Natural killer cell (primary cell): Measurements from ENCODE around the gene PARP15. TPM values are rescaled to one million over a fixed set of nuclear protein-coding genes. Genes with fewer than 3 reads are reported as not detected.

Experiments
- ATAC-seq, 3 donors: fragments of 150-1000 bp in 2 of 3; fragments of 200-7000 bp in 1 of 3; cut with Tn5 transposase; 1 replicate in 1 of 3; 2 replicates in 2 of 3; pipeline ENCODE4 v1.10.0; 2021; ENCODE audit warnings: mild to moderate bottlenecking in 2 of 3, moderate library complexity in 2 of 3
- DNase-seq, 2 donors: peaks; one replicate each; pipeline versions ENCODE4 v3.0.0 to v3.0.0-alpha.2; 2013 to 2021; ENCODE audit warnings: mixed read lengths in 1 of 2
- H3K27ac ChIP-seq: one replicate; pipeline ENCODE4 v1.5.1; 2013; ENCODE audit warnings: mild to moderate bottlenecking, low read length
- H3K27me3 ChIP-seq: one replicate; pipeline ENCODE4 v1.6.1; 2013; ENCODE audit warnings: low read length; ENCODE audit not compliant: control insufficient read depth, insufficient read depth
- H3K36me3 ChIP-seq: one replicate; pipeline ENCODE4 v1.6.1; 2013; ENCODE audit warnings: low read length; ENCODE audit not compliant: control insufficient read depth, insufficient read depth
- H3K4me1 ChIP-seq: one replicate; pipeline ENCODE4 v1.6.1; 2013; ENCODE audit warnings: low read length; ENCODE audit not compliant: control insufficient read depth, insufficient read depth
- H3K4me3 ChIP-seq: one replicate; pipeline ENCODE4 v1.5.1; 2013; ENCODE audit warnings: low read length
- H3K9me3 ChIP-seq: one replicate; pipeline ENCODE4 v1.6.1; 2013; ENCODE audit warnings: low read length; ENCODE audit not compliant: control insufficient read depth, insufficient read depth
- H3K27ac Mint-ChIP-seq, 2 donors: one replicate each; pipeline ENCODE4 v1.8.0; 2022; ENCODE audit warnings: mild to moderate bottlenecking in 2 of 2, mixed read lengths in 2 of 2, moderate library complexity in 1 of 2
- H3K27me3 Mint-ChIP-seq, 2 donors: one replicate each; pipeline ENCODE4 v1.8.0; 2022; ENCODE audit warnings: low read depth in 2 of 2, mixed read lengths in 2 of 2
- H3K36me3 Mint-ChIP-seq: one replicate; pipeline ENCODE4 v1.8.0; 2022; ENCODE audit warnings: mixed read lengths
- H3K4me1 Mint-ChIP-seq, 2 donors: one replicate each; pipeline ENCODE4 v1.8.0; 2022; ENCODE audit warnings: mixed read lengths in 2 of 2
- H3K4me3 Mint-ChIP-seq: one replicate; pipeline ENCODE4 v1.8.0; 2022; ENCODE audit warnings: mild to moderate bottlenecking, moderate library complexity, mixed read lengths
- H3K9me3 Mint-ChIP-seq, 2 donors: one replicate each; pipeline ENCODE4 v1.8.0; 2022; ENCODE audit warnings: mixed read lengths in 2 of 2
- CTCF ChIP-seq: fragments of 200-600 bp; IDR thresholded peaks from one replicate; pipeline ENCODE4 v1.8.0; 2022; ENCODE audit warnings: antibody characterized with exemption
- WGBS: methylation state at CpG from one replicate; pipeline ENCODE4 v1.1.7; 2013; ENCODE audit warnings: missing lambda C conversion rate; ENCODE audit not compliant: insufficient coverage; 5-methylcytosine and 5-hydroxymethylcytosine counted together
- intact Hi-C: fragments of 100-400 bp; cut with micrococcal nuclease; formaldehyde crosslinking; loops from one replicate; pipeline ENCODE4 v1.14.2; 2022
- total RNA-seq, 4 donors: library from RNA; stranded (reverse); fragments of 120-200 nt in 1 of 4; gene quantifications; one replicate each; pipeline versions ENCODE4 v1.2.3 to v1.2.4, GENCODE V29; 2013 to 2022

PARP15 gene
- total RNA-seq, 3 donors from 2014 or later (not counting 1 experiment from before 2014, with no cell fraction given), result 164 to 199 (median 198) TPM

- intact Hi-C loops, result no loop called here
- Histone ChIP-seq H3K9me3 (peaks cover 9% of the 10 kb centered on the region), H3K4me1 (no peaks in the 10 kb centered on the region), H3K27ac (no peak overlapping the region), H3K27me3 (no peaks in the 10 kb centered on the region), H3K36me3 (peaks cover 2% of the 10 kb centered on the region), H3K4me3 (no peak overlapping the region)
- H3K9me3 Mint-ChIP-seq, result peaks cover 2 to 11% of the 10 kb centered on the region in 2 donors
- ATAC-seq (no peak), DNase-seq (no peak)
- no peak overlapping the region for H3K4me3 Mint-ChIP-seq
- 55% methylated on average over 1 of the region's 1 CpG for WGBS
- TF ChIP-seq CTCF, result no peak
- peak overlapping the region; percentile 30 to 78 for H3K27ac Mint-ChIP-seq
- peaks cover 19% of the 10 kb centered on the region for H3K36me3 Mint-ChIP-seq
- peaks cover 41 to 54% of the 10 kb centered on the region in 2 donors for H3K4me1 Mint-ChIP-seq
- no peaks in the 10 kb centered on the region for H3K27me3 Mint-ChIP-seq
Measured at GRCh38 chr3:122586098-122586497, 8.6 kb downstream of the PARP15 start.

- Mint-ChIP-seq H3K4me1 (peaks cover 36 to 50% of the 10 kb centered on the region in 2 donors), H3K9me3 (peaks cover 0 to 6% of the 10 kb centered on the region in 2 donors), H3K36me3 (peaks cover 11% of the 10 kb centered on the region), H3K4me3 (no peak overlapping the region), H3K27ac (peak overlapping the region; percentile 29 to 74), H3K27me3 (no peaks in the 10 kb centered on the region)
- H3K27ac ChIP-seq, result no peak overlapping the region
- peaks cover 8% of the 10 kb centered on the region for H3K9me3 ChIP-seq
- ATAC-seq, result peak in 1 of 3 donors; percentile 34
- peaks cover 2% of the 10 kb centered on the region for H3K36me3 ChIP-seq
- DNase-seq, result no peak
- no peak overlapping the region for H3K4me3 ChIP-seq
- H3K4me1 ChIP-seq, result no peaks in the 10 kb centered on the region
- H3K27me3 ChIP-seq, result no peaks in the 10 kb centered on the region
- TF ChIP-seq CTCF, result no peak
- intact Hi-C loops, result no loop called here
Measured at GRCh38 chr3:122586773-122587485, 9.5 kb downstream of the PARP15 start.

- 50% methylated on average over 2 of the region's 2 CpGs for WGBS
- no peaks in the 10 kb centered on the region for H3K4me1 ChIP-seq
- intact Hi-C loops, result no loop called here
- Mint-ChIP-seq H3K4me1 (peaks cover 36 to 50% of the 10 kb centered on the region in 2 donors), H3K4me3 (no peak overlapping the region), H3K9me3 (peaks cover 0 to 3% of the 10 kb centered on the region in 2 donors), H3K36me3 (peaks cover 5% of the 10 kb centered on the region), H3K27me3 (no peaks in the 10 kb centered on the region), H3K27ac (peak overlapping the region in 1 of 2 donors; percentile 74)
- H3K36me3 ChIP-seq, result no peaks in the 10 kb centered on the region
- peaks cover 4% of the 10 kb centered on the region for H3K9me3 ChIP-seq
- no peak overlapping the region for H3K4me3 ChIP-seq
- H3K27ac ChIP-seq, result no peak overlapping the region
- no peak for ATAC-seq
- no peak for DNase-seq
- no peak for TF ChIP-seq CTCF
- H3K27me3 ChIP-seq, result no peaks in the 10 kb centered on the region
Measured at GRCh38 chr3:122587572-122587971, 10.1 kb downstream of the PARP15 start.

- Mint-ChIP-seq H3K36me3 (no peaks in the 10 kb centered on the region), H3K4me1 (peaks cover 26 to 45% of the 10 kb centered on the region in 2 donors), H3K9me3 (no peaks in the 10 kb centered on the region), H3K27me3 (no peaks in the 10 kb centered on the region), H3K4me3 (no peak overlapping the region), H3K27ac (peak overlapping the region; percentile 50 to 53)
- H3K9me3 ChIP-seq, result no peaks in the 10 kb centered on the region
- no peaks in the 10 kb centered on the region for H3K36me3 ChIP-seq
- no peaks in the 10 kb centered on the region for H3K4me1 ChIP-seq
- H3K27ac ChIP-seq, result no peak overlapping the region
- DNase-seq (no peak), ATAC-seq (no peak)
- WGBS, result 31% methylated on average over 4 of the region's 5 CpGs
- H3K27me3 ChIP-seq, result no peaks in the 10 kb centered on the region
- intact Hi-C loops, result no loop called here
- no peak overlapping the region for H3K4me3 ChIP-seq
- TF ChIP-seq CTCF, result no peak
Measured at GRCh38 chr3:122589297-122589696, 11.8 kb downstream of the PARP15 start.
